ENCODE measurements around the gene SPEF1.

DNA sequence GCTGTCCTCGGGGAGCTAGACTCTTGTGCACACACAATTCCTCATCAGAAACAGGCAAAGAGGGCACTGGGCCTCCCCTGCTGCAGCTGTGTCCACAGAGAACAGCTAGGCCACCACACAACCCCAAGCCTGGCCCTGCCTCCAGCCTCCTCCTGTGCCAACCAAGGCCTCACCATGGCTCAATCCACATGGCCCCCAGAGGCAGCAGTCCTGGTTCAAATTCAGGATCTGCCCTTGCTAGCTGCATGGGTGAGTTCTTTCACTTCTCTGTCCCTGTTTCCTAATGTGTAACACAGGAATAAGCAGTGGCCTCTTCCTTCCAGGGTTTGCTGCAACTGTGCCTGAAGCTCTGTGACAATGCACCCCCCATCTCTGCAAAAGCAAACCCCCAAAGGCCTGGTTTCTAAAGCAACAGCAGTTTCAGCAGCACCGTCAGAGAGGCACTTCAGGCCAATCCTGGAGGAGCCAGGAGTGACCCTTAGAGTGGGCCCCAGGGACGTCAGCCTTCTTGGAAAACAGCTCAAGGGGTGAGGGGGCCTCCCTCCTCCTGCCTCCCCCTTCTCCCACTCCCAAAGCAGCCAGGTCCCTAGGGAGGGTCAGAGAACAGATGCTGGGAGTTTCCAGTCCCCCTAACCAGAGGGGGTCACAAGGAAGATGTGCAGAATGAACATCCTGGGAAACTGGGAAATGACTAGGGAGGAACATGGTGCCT is 15.9 kb downstream of the SPEF1 start:
- no peak for TF ChIP-seq POLR2A (IDR thresholded peaks at IDR 0.05)
- TF ChIP-seq, protein P1, sequence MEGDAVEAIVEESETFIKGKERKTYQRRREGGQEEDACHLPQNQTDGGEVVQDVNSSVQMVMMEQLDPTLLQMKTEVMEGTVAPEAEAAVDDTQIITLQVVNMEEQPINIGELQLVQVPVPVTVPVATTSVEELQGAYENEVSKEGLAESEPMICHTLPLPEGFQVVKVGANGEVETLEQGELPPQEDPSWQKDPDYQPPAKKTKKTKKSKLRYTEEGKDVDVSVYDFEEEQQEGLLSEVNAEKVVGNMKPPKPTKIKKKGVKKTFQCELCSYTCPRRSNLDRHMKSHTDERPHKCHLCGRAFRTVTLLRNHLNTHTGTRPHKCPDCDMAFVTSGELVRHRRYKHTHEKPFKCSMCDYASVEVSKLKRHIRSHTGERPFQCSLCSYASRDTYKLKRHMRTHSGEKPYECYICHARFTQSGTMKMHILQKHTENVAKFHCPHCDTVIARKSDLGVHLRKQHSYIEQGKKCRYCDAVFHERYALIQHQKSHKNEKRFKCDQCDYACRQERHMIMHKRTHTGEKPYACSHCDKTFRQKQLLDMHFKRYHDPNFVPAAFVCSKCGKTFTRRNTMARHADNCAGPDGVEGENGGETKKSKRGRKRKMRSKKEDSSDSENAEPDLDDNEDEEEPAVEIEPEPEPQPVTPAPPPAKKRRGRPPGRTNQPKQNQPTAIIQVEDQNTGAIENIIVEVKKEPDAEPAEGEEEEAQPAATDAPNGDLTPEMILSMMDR (IDR thresholded peaks at IDR 0.05), result no peak
- TF ChIP-seq POLR2AphosphoS5 (IDR thresholded peaks at IDR 0.05), result no peak

Measured in suprapubic skin (tissue), 4 donors.